Breast epithelium (tissue), 3 donors: ENCODE data around the gene TECPR1.

Experiments used
- CTCF ChIP-seq, 3 donors: fragments of 450-650 bp; IDR thresholded peaks; one replicate each; pipeline ENCODE4 v1.5.1; 2016 to 2017; ENCODE audit warnings: antibody characterized with exemption in 3 of 3, mild to moderate bottlenecking in 3 of 3, moderate library complexity in 3 of 3
- POLR2AphosphoS5 ChIP-seq, 3 donors: sonication (generic); formaldehyde crosslinking; IDR thresholded peaks; one replicate each; pipeline ENCODE4 v1.6.1; 2017; ENCODE audit warnings: antibody characterized with exemption in 3 of 3

- no peak for TF ChIP-seq CTCF (IDR thresholded peaks at IDR 0.05)
- TF ChIP-seq POLR2AphosphoS5 (IDR thresholded peaks at IDR 0.05): no peak
These were observed 29.9 kb upstream of the TECPR1 start for GRCh38 chr7:98281757-98282606.
